HepG2 (cell line): Measurements from ENCODE around the gene METTL5. TPM values are rescaled to one million over a fixed set of nuclear protein-coding genes. Genes with fewer than 3 reads are reported as not detected.

ENCODE experiments used
- CENPBD1 ChIP-seq: sonication (generic); formaldehyde crosslinking; IDR thresholded peaks from 2 replicates; pipeline ENCODE4 v1.8.0; 2022; ENCODE audit warnings: missing genetic modification reagents, low read depth, mild to moderate bottlenecking, borderline replicate concordance
- FIP1L1 ChIP-seq: fragments of 200-400 bp; formaldehyde crosslinking; IDR thresholded peaks from 2 replicates; pipeline ENCODE4 v1.6.1; 2018; ENCODE audit warnings: low read depth, mild to moderate bottlenecking, low read length, moderate library complexity, borderline replicate concordance; ENCODE audit not compliant: insufficient read depth
- SMC3 ChIP-seq: IDR thresholded peaks from 2 replicates; pipeline ENCODE4 v1.6.1; 2011; ENCODE audit warnings: low read length, improper control_type of control experiment
- SOX13 ChIP-seq, 3 experiments: fragments of 450-650 bp in 1 of 3; sonication (generic) in 1 of 3; formaldehyde crosslinking in 1 of 3; IDR thresholded peaks in 2 of 3; conservative IDR thresholded peaks in 1 of 3; 2 replicates each; pipeline versions ENCODE4 v1.5.0 to v1.6.1; 2016 to 2020; ENCODE audit warnings: antibody characterized with exemption in 1 of 3, mild to moderate bottlenecking in 1 of 3, missing compliant biosample characterization in 1 of 3, missing genetic modification reagents in 1 of 3, moderate library complexity in 1 of 3
- ZNF343 ChIP-seq: sonication (generic); formaldehyde crosslinking; IDR thresholded peaks from 2 replicates; pipeline ENCODE4 v1.4.0; 2020; ENCODE audit warnings: mild to moderate bottlenecking, missing genetic modification reagents
- ZNF350 ChIP-seq: sonication (generic); formaldehyde crosslinking; IDR thresholded peaks from 2 replicates; pipeline ENCODE4 v1.4.0; 2020; ENCODE audit warnings: mild to moderate bottlenecking, low read depth, missing genetic modification reagents, borderline replicate concordance
- ZNF460 ChIP-seq: sonication (generic); formaldehyde crosslinking; IDR thresholded peaks from 2 replicates; pipeline ENCODE4 v1.5.1; 2020; ENCODE audit warnings: missing genetic modification reagents, mild to moderate bottlenecking, borderline replicate concordance
- ZNF558 ChIP-seq: sonication (generic); formaldehyde crosslinking; IDR thresholded peaks from 2 replicates; pipeline ENCODE4 v1.9.0; 2022; ENCODE audit warnings: mild to moderate bottlenecking, missing genetic modification reagents, borderline replicate concordance
- polyA plus RNA-seq, 8 experiments: library from polyadenylated mRNA; depleted of rRNA in 3 of 8; stranded (reverse) in 7 of 8; unstranded in 1 of 8; fragments of >200 nt; fragmentation: Illumina TruSeq in 4 of 8; extraction: Trizol in 4 of 8; gene quantifications; 2 replicates each; pipeline versions ENCODE4 v1.2.1 to v1.2.3, GENCODE V29; 2011 to 2016; ENCODE audit warnings: low read depth in 4 of 8, missing spikeins in 1 of 8, mixed read lengths in 1 of 8; ENCODE audit not compliant: insufficient read depth in 1 of 8
- total RNA-seq, 5 experiments: library from RNA; depleted of rRNA; stranded (reverse); fragments of >200 nt; fragmentation: Illumina TruSeq; extraction: Trizol; gene quantifications; 2 replicates each; pipeline ENCODE4 v1.2.3, GENCODE V29; 2016; ENCODE audit warnings: low read depth in 1 of 5
- TF ChIP-seq, protein P1 (sequence below): sonication (generic); formaldehyde crosslinking; IDR thresholded peaks from 2 replicates; pipeline ENCODE4 v1.4.0; 2020; ENCODE audit warnings: mild to moderate bottlenecking, missing genetic modification reagents, borderline replicate concordance
- TF ChIP-seq, protein P2 (sequence below), 2 experiments: fragments of 450-650 bp in 1 of 2; sonication (generic) in 1 of 2; formaldehyde crosslinking in 1 of 2; IDR thresholded peaks; 2 replicates each; pipeline versions ENCODE4 v1.6.1 to v1.8.0; 2016 to 2022; ENCODE audit warnings: antibody characterized with exemption in 1 of 2, mild to moderate bottlenecking in 1 of 2, missing genetic modification reagents in 1 of 2

The METTL5 gene
- total and polyA plus RNA-seq, 2 of the 13 experiments (the other 11 are each of a cell fraction or from before 2014, with no cell fraction given): 50.7 to 95.1 TPM

GRCh38 chr2:169798718-169799592, 25.8 kb downstream of the METTL5 start, which contains the start of gene SSB (continued):
- TF ChIP-seq ZNF343 (CRISPR knock-in tag): no peak
- TF ChIP-seq SMC3: no peak
- TF ChIP-seq ZNF558: no peak
- TF ChIP-seq, protein P1, sequence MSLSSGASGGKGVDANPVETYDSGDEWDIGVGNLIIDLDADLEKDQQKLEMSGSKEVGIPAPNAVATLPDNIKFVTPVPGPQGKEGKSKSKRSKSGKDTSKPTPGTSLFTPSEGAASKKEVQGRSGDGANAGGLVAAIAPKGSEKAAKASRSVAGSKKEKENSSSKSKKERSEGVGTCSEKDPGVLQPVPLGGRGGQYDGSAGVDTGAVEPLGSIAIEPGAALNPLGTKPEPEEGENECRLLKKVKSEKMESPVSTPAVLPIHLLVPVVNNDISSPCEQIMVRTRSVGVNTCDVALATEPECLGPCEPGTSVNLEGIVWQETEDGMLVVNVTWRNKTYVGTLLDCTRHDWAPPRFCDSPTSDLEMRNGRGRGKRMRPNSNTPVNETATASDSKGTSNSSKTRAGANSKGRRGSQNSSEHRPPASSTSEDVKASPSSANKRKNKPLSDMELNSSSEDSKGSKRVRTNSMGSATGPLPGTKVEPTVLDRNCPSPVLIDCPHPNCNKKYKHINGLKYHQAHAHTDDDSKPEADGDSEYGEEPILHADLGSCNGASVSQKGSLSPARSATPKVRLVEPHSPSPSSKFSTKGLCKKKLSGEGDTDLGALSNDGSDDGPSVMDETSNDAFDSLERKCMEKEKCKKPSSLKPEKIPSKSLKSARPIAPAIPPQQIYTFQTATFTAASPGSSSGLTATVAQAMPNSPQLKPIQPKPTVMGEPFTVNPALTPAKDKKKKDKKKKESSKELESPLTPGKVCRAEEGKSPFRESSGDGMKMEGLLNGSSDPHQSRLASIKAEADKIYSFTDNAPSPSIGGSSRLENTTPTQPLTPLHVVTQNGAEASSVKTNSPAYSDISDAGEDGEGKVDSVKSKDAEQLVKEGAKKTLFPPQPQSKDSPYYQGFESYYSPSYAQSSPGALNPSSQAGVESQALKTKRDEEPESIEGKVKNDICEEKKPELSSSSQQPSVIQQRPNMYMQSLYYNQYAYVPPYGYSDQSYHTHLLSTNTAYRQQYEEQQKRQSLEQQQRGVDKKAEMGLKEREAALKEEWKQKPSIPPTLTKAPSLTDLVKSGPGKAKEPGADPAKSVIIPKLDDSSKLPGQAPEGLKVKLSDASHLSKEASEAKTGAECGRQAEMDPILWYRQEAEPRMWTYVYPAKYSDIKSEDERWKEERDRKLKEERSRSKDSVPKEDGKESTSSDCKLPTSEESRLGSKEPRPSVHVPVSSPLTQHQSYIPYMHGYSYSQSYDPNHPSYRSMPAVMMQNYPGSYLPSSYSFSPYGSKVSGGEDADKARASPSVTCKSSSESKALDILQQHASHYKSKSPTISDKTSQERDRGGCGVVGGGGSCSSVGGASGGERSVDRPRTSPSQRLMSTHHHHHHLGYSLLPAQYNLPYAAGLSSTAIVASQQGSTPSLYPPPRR (CRISPR knock-in tag): peak; percentile 32; the same call in 1 of the 2 replicates
- no peak for TF ChIP-seq ZNF460 (CRISPR knock-in tag)
- no peak; the same call in 1 of the 2 replicates for TF ChIP-seq CENPBD1 (CRISPR knock-in tag)
- TF ChIP-seq, protein P2, sequence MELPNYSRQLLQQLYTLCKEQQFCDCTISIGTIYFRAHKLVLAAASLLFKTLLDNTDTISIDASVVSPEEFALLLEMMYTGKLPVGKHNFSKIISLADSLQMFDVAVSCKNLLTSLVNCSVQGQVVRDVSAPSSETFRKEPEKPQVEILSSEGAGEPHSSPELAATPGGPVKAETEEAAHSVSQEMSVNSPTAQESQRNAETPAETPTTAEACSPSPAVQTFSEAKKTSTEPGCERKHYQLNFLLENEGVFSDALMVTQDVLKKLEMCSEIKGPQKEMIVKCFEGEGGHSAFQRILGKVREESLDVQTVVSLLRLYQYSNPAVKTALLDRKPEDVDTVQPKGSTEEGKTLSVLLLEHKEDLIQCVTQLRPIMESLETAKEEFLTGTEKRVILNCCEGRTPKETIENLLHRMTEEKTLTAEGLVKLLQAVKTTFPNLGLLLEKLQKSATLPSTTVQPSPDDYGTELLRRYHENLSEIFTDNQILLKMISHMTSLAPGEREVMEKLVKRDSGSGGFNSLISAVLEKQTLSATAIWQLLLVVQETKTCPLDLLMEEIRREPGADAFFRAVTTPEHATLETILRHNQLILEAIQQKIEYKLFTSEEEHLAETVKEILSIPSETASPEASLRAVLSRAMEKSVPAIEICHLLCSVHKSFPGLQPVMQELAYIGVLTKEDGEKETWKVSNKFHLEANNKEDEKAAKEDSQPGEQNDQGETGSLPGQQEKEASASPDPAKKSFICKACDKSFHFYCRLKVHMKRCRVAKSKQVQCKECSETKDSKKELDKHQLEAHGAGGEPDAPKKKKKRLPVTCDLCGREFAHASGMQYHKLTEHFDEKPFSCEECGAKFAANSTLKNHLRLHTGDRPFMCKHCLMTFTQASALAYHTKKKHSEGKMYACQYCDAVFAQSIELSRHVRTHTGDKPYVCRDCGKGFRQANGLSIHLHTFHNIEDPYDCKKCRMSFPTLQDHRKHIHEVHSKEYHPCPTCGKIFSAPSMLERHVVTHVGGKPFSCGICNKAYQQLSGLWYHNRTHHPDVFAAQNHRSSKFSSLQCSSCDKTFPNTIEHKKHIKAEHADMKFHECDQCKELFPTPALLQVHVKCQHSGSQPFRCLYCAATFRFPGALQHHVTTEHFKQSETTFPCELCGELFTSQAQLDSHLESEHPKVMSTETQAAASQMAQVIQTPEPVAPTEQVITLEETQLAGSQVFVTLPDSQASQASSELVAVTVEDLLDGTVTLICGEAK (IDR thresholded peaks at IDR 0.05): no peak
- TF ChIP-seq, protein P2 (CRISPR knock-in tag; IDR thresholded peaks at IDR 0.05): peak; percentile 55; the same call in 1 of the 2 replicates
- TF ChIP-seq FIP1L1: no peak
- TF ChIP-seq SOX13 (IDR thresholded peaks at IDR 0.05): no peak; the same call in 1 of the 2 replicates
- peak in 1 of 2 experiments; percentile 9; a peak in 1 of 4 replicates for TF ChIP-seq SOX13 (CRISPR knock-in tag; conservative IDR thresholded peaks at IDR 0.05 in 1 of 2, IDR thresholded peaks at IDR 0.05 in 1 of 2)
- TF ChIP-seq ZNF350 (CRISPR knock-in tag): peak; percentile 74
